ENCODE data around the gene CUEDC1.

DNA sequence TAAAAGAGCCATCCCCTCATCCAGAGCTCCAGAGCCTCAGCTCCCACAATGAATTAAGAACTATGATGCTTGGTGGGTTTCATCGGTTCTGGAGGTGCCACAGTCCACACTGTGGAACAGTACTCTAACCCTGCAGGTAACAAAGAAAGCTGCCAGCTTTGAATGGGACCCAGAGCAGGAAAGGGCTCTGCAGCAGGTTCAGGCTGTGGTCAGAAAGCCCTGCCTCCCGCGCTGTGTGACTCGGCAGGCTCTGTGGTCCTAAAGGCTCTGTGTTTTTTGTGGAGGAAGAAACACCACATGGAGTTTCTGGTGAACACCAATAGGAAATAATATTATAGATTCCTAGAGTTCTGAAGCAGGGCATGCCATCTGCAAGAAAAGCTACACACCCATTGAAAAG, 137.9 kb downstream of the CUEDC1 start:
- TF ChIP-seq POLR2AphosphoS5 (IDR thresholded peaks at IDR 0.05; ENCODE audit: borderline replicate concordance, low read depth, low read length), result no peak
- no peak for TF ChIP-seq EZH2 (IDR thresholded peaks at IDR 0.05)
